Trophoblast cell (in vitro differentiated cells and primary cell): ENCODE measurements around the gene DTNB.

Experiments
- DNase-seq, 2 donors: peaks; one replicate each; pipeline ENCODE4 v3.0.0-alpha.2; 2016
- H2AFZ ChIP-seq: 2 replicates; pipeline ENCODE4 v1.6.1; 2013; ENCODE audit warnings: low read length, moderate library complexity, mild to moderate bottlenecking; ENCODE audit not compliant: insufficient read depth, poor library complexity
- H2AK5ac ChIP-seq: 2 replicates; pipeline ENCODE4 v1.6.1; 2013; ENCODE audit warnings: mild to moderate bottlenecking, low read length
- H2BK120ac ChIP-seq: 2 replicates; pipeline ENCODE4 v1.6.1; 2013; ENCODE audit warnings: low read length, mild to moderate bottlenecking, moderate library complexity; ENCODE audit not compliant: insufficient read depth, poor library complexity
- H2BK12ac ChIP-seq: 2 replicates; pipeline ENCODE4 v1.6.1; 2013; ENCODE audit warnings: mild to moderate bottlenecking, low read length, moderate library complexity
- H2BK5ac ChIP-seq: 2 replicates; pipeline ENCODE4 v1.6.1; 2013; ENCODE audit warnings: low read length, low read depth, moderate library complexity, mild to moderate bottlenecking; ENCODE audit not compliant: poor library complexity
- H3K14ac ChIP-seq: 2 replicates; pipeline ENCODE4 v1.6.1; 2013; ENCODE audit warnings: mild to moderate bottlenecking, low read length
- H3K18ac ChIP-seq: 2 replicates; pipeline ENCODE4 v1.6.1; 2013; ENCODE audit warnings: mild to moderate bottlenecking, low read length
- H3K23ac ChIP-seq: 2 replicates; pipeline ENCODE4 v1.6.1; 2013; ENCODE audit warnings: low read length
- H3K27ac ChIP-seq: 2 replicates; pipeline ENCODE4 v1.5.1; 2013; ENCODE audit warnings: low read depth, mild to moderate bottlenecking, inconsistent platforms, low read length, moderate library complexity
- H3K27me3 ChIP-seq: 2 replicates; pipeline ENCODE4 v1.6.1; 2013; ENCODE audit warnings: inconsistent platforms, mild to moderate bottlenecking, low read length, moderate library complexity; ENCODE audit not compliant: insufficient read depth
- H3K36me3 ChIP-seq, 2 experiments: 1 replicate in 1 of 2; 2 replicates in 1 of 2; pipeline ENCODE4 v1.6.1; 2013; ENCODE audit warnings: low read length in 2 of 2, mild to moderate bottlenecking in 2 of 2, moderate library complexity in 1 of 2; ENCODE audit not compliant: insufficient read depth in 2 of 2, control insufficient read depth in 1 of 2
- H3K4ac ChIP-seq: 2 replicates; pipeline ENCODE4 v1.6.1; 2013; ENCODE audit warnings: low read depth, mild to moderate bottlenecking, low read length, moderate library complexity
- H3K4me1 ChIP-seq, 2 experiments: 1 replicate in 1 of 2; 2 replicates in 1 of 2; pipeline ENCODE4 v1.6.1; 2013; ENCODE audit warnings: low read length in 2 of 2, mild to moderate bottlenecking in 2 of 2, moderate library complexity in 1 of 2; ENCODE audit not compliant: insufficient read depth in 2 of 2, control insufficient read depth in 1 of 2
- H3K4me2 ChIP-seq: 2 replicates; pipeline ENCODE4 v1.6.1; 2013; ENCODE audit warnings: inconsistent platforms, mild to moderate bottlenecking, low read length, moderate library complexity
- H3K4me3 ChIP-seq: 2 replicates; pipeline ENCODE4 v1.5.1; 2013; ENCODE audit warnings: mild to moderate bottlenecking, low read depth, low read length, inconsistent platforms
- H3K79me1 ChIP-seq: one replicate; pipeline ENCODE4 v1.6.1; 2013; ENCODE audit warnings: low read length
- H3K79me2 ChIP-seq: 2 replicates; pipeline ENCODE4 v1.6.1; 2013; ENCODE audit warnings: low read length, mild to moderate bottlenecking; ENCODE audit not compliant: control insufficient read depth, insufficient read depth, poor library complexity
- H3K9ac ChIP-seq: 2 replicates; pipeline ENCODE4 v1.6.1; 2013; ENCODE audit warnings: mild to moderate bottlenecking, low read length
- H3K9me3 ChIP-seq: 2 replicates; pipeline ENCODE4 v1.6.1; 2013; ENCODE audit warnings: low read depth, mild to moderate bottlenecking, control low read depth, inconsistent platforms, low read length; ENCODE audit not compliant: insufficient read depth
- H4K12ac ChIP-seq: 2 replicates; pipeline ENCODE4 v1.6.1; 2013; ENCODE audit warnings: low read depth, mild to moderate bottlenecking, low read length, moderate library complexity
- H4K8ac ChIP-seq: 2 replicates; pipeline ENCODE4 v1.6.1; 2013; ENCODE audit warnings: low read depth, mild to moderate bottlenecking, low read length, moderate library complexity
- H4K91ac ChIP-seq: one replicate; pipeline ENCODE4 v1.6.1; 2013; ENCODE audit warnings: low read depth, mild to moderate bottlenecking, low read length, moderate library complexity
- WGBS: extraction: QIAGEN DNeasy Blood & Tissue Kit; methylation state at CpG from one replicate; pipeline ENCODE4 v1.1.7; 2013; ENCODE audit warnings: missing lambda C conversion rate; ENCODE audit not compliant: insufficient read length, insufficient coverage; ENCODE audit errors: extremely low coverage; 5-methylcytosine and 5-hydroxymethylcytosine counted together

Gene DTNB

DNA sequence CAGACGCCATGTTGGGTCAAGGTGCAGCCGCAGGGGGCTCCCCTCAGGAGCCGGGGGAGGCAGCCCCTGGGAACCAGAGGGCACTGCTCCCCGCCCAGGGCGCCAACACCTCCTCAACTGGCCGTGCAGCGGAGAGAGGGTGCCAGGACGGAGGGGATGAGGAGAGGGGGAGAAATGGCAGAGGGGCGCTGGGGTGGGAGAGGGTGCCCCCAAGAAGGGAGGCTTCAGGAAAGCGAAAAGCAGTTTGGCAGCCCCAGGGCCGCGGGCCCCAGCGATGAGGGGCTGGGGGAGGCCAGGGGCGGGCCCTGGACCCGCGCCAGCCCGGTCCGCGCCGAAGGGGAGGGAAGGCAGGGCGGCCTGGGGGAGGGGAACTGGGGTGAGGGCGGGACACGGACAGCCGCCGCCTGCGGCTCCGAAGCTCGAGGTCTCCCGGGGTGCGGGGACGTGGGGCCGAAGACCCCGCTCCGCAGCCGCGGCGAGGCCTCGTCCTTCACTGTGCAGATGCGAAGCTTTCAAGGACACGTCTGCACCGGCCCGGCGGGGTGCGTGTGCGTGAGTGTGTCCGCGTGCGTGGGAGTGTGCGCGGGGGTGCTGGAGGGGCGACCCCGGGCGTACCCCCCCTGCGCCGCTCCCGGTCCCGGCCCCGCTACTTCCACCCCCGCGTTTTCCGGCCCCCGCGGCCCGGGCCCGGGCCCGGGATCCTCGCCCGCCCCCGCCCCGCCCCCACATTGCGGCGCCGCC lies 333.0 kb downstream of the DTNB start:
- Histone ChIP-seq H3K18ac (no peak overlapping the region), H4K8ac (no peak overlapping the region), H3K9ac (no peak overlapping the region), H3K27me3 (no peaks in the 10 kb centered on the region), H3K79me1 (no peaks in the 10 kb centered on the region), H2BK120ac (no peak overlapping the region), H2BK12ac (no peak overlapping the region), H3K14ac (no peak overlapping the region), H4K91ac (no peak overlapping the region), H3K27ac (no peak overlapping the region), H3K4me3 (peak overlapping the region; percentile 67), H3K36me3 (no peaks in the 10 kb centered on the region), H3K23ac (no peak overlapping the region), H3K4me1 (peaks cover 2 to 6% of the 10 kb centered on the region in 2 experiments), H3K79me2 (no peaks in the 10 kb centered on the region), H4K12ac (no peak overlapping the region), H3K4me2 (peak overlapping the region; percentile 75), H3K4ac (no peak overlapping the region), H2BK5ac (no peak overlapping the region), H3K9me3 (no peaks in the 10 kb centered on the region), H2AFZ (no peak overlapping the region), H2AK5ac (no peak overlapping the region)
- no peak for DNase-seq
- WGBS = no CpG with 5 or more reads among the region's 73 CpGs

DNA sequence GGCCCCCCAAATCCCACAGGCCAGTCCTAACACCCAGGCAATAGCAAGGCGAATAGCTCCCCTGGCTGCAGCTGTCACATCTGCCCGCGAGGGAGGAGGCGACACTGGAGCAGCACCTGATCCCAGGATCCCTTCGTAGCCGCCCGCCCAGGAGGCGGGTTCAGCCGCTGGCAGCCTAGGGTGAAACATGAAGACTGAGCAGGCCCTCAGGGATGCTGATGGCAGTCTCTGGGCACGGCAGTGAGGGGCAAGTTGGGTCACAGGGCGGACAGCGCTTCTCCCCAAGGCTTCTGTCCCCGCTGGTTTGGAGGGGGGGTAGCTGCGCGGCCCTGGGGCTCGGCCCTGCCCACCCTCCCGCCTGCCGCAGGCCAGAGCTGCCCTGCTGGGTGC lies 333.6 kb downstream of the DTNB start:
- Histone ChIP-seq H2AFZ (no peak overlapping the region), H3K4me2 (no peak overlapping the region), H3K18ac (no peak overlapping the region), H2BK120ac (no peak overlapping the region), H4K91ac (no peak overlapping the region), H3K27me3 (no peaks in the 10 kb centered on the region), H4K12ac (no peak overlapping the region), H3K14ac (no peak overlapping the region), H3K36me3 (no peaks in the 10 kb centered on the region), H3K4me1 (peaks cover 2 to 6% of the 10 kb centered on the region in 2 experiments), H4K8ac (no peak overlapping the region), H3K4me3 (no peak overlapping the region), H2BK5ac (no peak overlapping the region), H3K9me3 (no peaks in the 10 kb centered on the region), H3K9ac (no peak overlapping the region), H3K79me2 (no peaks in the 10 kb centered on the region), H3K23ac (no peak overlapping the region), H3K27ac (no peak overlapping the region), H2AK5ac (no peak overlapping the region), H3K4ac (no peak overlapping the region), H3K79me1 (no peaks in the 10 kb centered on the region), H2BK12ac (no peak overlapping the region)
- DNase-seq = peak in 1 of 2 donors; percentile 42
- WGBS = no CpG with 5 or more reads among the region's 18 CpGs

DNA sequence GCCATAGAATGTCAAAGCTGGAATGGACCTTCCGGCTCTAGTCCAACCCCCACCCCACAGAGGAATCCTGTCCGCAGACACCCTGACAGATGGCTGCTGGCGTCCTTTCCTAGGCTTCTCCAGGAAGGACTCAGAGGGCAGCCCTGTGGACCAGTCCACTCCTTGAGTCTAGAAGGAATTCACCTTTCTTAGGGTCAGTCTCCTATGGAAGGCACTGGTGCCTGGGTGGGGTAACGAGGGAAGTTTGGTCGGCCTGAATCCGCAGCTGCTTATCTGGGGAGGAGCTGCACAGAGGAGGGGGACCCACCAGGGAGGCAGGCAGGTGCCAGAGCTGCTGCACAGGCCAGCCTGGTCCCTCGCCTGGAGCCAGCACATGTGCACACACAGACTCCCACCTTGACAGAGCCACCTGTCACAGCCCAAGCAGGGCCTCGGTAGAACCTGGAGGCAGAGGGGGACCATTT lies 334.1 kb downstream of the DTNB start:
- Histone ChIP-seq H3K9me3 (no peaks in the 10 kb centered on the region), H3K23ac (no peak overlapping the region), H4K8ac (no peak overlapping the region), H3K14ac (no peak overlapping the region), H2AFZ (no peak overlapping the region), H3K4me2 (no peak overlapping the region), H4K91ac (no peak overlapping the region), H3K79me1 (no peaks in the 10 kb centered on the region), H3K4ac (no peak overlapping the region), H3K9ac (no peak overlapping the region), H3K4me3 (no peak overlapping the region), H4K12ac (no peak overlapping the region), H2BK5ac (no peak overlapping the region), H2BK12ac (no peak overlapping the region), H3K4me1 (peaks cover 2 to 6% of the 10 kb centered on the region in 2 experiments), H2BK120ac (no peak overlapping the region), H3K27me3 (no peaks in the 10 kb centered on the region), H3K36me3 (no peaks in the 10 kb centered on the region), H2AK5ac (no peak overlapping the region), H3K79me2 (no peaks in the 10 kb centered on the region), H3K27ac (no peak overlapping the region), H3K18ac (no peak overlapping the region)
- peak; percentile 24 to 41 for DNase-seq
- WGBS = no CpG with 5 or more reads among the region's 8 CpGs

DNA sequence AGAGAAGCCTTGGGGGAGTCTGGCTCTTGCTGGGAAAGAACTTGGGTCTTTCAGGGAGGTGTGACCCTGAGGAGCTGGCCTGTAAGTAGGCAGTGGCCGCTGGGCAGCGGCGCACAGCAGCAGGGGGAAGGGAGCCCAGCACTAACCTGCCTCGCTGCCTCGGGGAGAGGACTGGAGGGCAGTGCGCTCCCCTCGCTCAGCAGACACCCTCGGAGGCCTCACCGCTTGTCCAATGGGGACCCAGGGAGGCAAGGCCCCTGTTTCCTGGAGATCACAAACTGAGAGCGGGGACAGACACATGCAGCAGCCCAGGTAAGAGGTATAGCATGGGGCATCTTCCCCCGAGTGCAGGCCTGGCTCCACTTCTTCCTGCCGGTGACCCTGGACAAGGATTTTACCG lies 335.0 kb downstream of the DTNB start:
- no peak for DNase-seq
- no peak overlapping the region for H3K18ac ChIP-seq
- no peaks in the 10 kb centered on the region for H3K79me1 ChIP-seq
- H2BK12ac ChIP-seq = no peak overlapping the region
- H2BK120ac ChIP-seq = no peak overlapping the region
- no peak overlapping the region for H3K4ac ChIP-seq
- no peak overlapping the region for H2AK5ac ChIP-seq
- no peak overlapping the region for H3K27ac ChIP-seq
- H4K12ac ChIP-seq = no peak overlapping the region
- H3K14ac ChIP-seq = no peak overlapping the region
- H3K36me3 ChIP-seq = no peaks in the 10 kb centered on the region
- no peak overlapping the region for H2AFZ ChIP-seq
- no peak overlapping the region for H3K23ac ChIP-seq
- no peak overlapping the region for H4K91ac ChIP-seq
- peaks cover 2 to 6% of the 10 kb centered on the region in 2 experiments for H3K4me1 ChIP-seq
- no peak overlapping the region for H3K4me3 ChIP-seq
- no CpG with 5 or more reads among the region's 13 CpGs for WGBS
- no peak overlapping the region for H3K4me2 ChIP-seq
- no peaks in the 10 kb centered on the region for H3K9me3 ChIP-seq
- H3K79me2 ChIP-seq = no peaks in the 10 kb centered on the region
- H4K8ac ChIP-seq = no peak overlapping the region
- no peak overlapping the region for H2BK5ac ChIP-seq
- no peaks in the 10 kb centered on the region for H3K27me3 ChIP-seq
- H3K9ac ChIP-seq = no peak overlapping the region
